ENCODE results near the gene FYB2.

The FYB2 gene

DNA sequence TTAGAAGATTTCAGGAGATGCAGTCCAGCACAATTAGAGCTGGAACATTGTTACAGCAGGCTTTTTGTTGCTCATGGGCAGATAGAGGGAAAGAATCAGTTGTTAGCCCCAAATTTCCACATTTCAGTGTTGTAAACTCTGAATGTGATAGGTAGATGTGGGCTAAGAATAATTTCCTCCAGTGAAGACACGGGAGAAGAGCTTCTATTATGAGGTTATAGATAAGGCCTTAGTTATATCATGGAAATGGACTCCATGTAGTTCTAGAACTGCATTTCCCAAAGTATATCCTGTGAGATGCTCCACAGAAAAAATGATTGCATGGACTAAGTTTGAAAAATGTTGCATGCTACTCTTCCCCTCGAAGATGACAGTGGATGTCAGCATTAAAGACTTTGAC lies 109.2 kb downstream of the FYB2 start:
- no peak for DNase-seq (ENCODE audit: low spot score)

DNA sequence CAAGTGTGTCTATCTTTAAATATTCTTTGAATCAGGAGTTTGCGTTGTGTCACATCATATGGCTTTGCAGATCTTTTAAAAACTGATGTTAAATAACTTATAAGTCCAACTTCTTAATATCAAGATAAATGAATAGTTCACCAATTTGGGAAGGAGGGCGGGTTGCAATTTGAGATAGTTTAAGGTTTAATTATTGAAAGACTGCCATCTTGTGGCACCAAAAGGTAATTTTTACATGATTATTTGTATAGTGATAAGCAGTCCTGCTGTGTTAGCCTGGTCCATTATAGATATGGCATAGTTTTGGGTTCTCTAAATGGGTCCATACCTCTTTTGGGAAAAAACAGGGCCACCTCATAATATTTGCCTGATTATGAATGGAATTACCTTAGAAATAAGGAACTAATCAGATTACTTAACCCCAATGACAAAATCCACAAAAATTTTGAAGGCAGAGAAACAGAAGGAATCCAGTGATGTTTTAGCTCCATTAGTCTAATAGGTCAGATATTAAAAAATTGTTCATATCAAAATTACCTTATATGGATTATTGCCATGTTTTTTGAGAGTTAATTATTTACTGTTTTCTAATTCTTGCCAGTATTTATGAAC lies 109.8 kb downstream of the FYB2 start:
- DNase-seq (ENCODE audit: low spot score), result peak; percentile 39

DNA sequence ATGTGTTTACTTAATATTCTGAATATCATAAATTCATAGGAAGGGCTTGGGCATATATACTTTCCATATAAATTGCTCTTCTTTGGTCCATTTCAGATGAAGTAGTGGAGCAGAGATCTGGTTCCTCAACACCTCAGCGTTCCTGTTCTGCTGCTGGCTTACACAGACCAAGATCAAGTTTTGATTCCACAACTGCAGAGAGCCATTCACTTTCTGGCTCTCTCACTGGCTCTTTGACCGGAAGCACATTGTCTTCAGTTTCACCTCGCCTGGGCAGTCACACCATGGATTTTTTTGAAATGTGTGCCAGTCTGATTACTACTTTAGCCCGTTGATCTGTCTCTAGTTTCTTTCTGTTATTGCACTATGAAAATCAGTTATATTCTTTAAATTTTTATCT lies 111.8 kb downstream of the FYB2 start:
- DNase-seq (ENCODE audit: low spot score), result no peak

DNA sequence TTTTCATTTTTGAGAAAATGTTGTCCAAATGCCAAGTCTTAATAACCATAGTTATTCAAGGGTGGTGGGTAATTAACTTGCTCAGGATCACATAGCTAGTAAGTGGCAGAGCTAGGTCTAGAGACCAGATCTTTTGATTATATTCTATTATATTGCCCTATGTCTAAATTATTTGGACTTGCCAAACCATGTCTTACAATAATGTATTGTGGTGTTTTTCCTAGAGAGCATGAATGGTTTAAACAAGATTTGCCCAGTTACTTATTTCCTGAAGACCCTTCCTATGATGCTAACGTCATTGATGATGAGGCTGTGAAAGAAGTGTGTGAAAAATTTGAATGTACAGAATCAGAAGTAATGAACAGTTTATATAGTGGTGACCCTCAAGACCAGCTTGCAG lies 115.5 kb downstream of the FYB2 start:
- no peak for DNase-seq (ENCODE audit: low spot score)

DNA sequence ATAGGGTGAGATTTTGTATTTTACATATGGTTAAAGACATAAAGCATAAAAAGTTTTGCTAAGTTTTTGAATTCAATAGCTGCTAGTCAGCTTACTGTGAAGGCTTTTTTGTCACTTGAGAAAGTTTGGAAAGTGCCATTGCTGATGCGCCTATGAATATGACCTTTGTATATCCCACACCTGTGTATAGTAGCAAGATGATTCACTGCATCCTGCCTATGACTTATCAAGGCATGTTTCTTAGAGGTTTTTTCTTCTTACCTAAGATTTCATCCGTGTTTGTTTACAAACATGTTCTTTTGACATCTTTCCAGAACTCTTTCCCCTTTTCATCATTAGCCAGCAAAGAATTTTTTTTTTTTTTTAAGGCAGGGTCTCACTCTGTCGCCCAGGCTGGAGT lies 122.5 kb downstream of the FYB2 start:
- DNase-seq (ENCODE audit: low spot score), result no peak

DNA sequence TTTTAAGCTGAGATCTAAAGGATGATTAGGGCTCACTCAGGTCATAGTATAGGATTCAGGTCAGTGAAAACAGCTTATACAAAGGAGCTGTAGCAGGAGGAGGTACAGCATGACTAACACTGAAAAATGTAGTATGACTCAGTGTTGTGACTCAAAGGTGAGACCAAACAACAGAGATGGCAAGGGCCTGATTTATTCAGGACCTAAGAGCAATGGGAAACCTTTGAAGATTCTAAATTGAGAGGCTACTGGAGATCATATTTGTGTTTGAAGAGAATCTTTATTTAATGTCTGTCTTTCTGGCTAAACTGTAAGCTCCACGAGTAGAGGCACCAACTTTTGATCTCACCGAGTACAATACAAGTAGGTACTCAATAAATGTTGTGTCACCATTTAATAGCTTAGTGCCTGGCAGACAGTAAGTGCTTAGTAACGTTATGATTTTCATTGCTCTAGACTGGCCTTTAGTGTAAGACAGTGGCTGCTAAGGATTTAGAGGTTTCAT lies 130.6 kb downstream of the FYB2 start:
- peak; percentile 10 for DNase-seq (ENCODE audit: low spot score)

DNA sequence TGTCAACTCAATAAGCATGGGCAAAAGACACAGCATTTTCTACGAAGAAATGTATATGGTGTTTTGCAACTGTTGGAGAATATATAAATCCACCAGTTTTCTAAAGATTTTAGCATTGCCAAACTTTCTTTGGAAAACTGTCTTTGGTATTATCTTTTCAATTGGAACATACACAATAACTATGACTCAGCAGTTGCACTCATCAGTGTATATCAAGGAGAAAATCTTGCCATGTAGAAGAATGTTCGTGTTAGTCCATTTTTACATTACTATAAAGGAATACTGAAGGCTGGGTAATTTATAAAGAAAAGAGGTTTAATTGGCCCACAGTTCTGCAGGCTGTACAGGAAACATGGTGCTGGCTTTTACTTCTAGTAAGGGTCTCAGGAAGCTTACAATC lies 133.0 kb downstream of the FYB2 start:
- no peak for DNase-seq (ENCODE audit: low spot score)

DNA sequence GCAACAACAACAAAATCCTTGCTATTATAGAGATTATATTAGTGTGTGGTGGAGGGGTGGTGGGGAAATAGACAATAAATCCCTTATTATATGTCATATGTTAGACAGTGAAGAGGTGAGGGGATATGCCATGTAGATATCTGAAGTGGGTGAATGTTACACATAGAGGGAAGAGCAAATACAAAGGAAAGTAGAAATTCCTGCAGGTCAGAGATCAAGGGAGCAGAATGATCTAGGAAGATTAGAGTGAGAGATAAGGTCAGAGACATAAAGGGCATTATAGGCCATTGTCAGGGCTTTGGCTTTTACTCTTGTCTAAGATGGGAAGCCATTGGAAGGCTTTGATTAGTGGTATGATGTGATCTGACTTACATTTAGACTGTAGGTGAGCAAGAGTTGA lies 135.6 kb downstream of the FYB2 start:
- no peak for DNase-seq (ENCODE audit: low spot score)

DNA sequence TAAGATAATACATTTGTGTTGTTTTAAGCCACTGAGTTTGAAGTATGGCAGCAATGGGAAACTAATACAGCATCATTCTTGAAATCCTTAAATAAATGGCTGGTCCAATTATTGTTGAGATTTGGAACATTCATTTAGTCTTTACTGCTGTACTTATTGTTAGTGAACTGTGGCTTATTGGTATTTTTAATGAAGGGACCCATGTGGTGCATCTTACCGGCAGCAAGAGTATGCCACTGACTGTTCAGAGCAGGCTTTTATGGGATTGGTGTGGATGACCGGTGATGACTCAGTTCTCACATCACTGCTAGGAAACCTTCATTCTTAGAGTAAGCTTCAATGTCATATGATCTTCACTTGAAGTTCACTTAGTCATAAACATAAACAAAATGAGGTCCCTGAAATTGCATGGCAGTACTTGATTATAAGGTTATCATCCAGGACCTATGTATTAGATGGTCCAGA lies 142.6 kb downstream of the FYB2 start:
- no peak for DNase-seq (ENCODE audit: low spot score)

DNA sequence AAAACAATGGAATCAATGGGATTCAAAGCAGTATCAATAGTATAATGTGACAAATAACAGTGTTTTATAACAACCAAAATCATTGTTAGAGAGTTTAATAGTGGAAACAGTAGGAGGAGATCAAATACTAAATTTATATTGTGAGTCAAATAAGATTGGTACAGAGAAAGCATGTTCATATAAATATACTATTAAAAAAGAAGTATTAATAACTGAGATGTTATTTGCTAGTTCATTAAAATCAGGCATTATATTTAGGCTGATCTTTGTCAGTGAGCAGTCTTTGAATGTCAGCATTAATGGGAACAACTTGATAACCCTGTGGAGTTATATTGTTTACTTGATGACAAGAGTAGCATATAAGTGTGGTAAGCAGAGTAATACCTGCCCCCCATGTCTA lies 143.4 kb downstream of the FYB2 start:
- no peak for DNase-seq (ENCODE audit: low spot score)

DNA sequence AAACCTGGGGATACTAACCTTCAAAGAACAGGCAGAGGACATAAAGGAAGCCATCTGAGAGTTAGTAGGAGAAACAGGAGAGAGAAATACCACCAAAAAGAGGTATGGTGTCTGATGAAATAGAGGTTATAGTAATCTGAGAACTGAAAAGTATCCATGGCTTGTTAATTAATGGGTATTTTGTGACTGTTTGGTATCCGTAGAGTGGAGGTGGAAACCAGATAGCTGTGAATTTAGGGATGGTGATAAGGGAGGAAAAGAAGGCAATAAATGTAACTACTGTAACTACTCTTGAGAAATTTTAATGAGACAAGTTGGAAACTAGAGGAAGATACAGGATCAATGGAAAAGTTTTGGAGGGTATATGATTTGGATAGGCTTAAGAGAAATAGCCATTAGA lies 146.6 kb downstream of the FYB2 start:
- DNase-seq (ENCODE audit: low spot score), result no peak

DNA sequence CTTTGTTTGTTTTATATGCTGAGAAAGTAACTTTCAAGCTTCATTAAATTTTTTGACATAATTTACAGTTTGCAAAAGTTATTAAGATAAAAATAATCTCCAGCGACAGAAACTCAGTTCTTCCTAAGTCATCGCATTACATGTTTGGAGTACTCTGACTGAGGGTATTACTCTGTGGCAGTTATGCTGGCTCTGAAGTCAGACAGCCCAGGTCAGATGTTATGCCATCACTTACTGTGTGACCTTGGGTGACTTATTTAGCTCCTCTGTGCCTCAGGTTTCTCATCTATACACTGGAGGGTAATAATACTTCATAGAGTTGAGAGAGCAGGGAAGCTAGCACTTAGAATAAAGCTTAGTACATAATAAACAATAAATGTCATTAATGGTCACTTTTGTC lies 147.7 kb downstream of the FYB2 start:
- no peak for DNase-seq (ENCODE audit: low spot score)

DNA sequence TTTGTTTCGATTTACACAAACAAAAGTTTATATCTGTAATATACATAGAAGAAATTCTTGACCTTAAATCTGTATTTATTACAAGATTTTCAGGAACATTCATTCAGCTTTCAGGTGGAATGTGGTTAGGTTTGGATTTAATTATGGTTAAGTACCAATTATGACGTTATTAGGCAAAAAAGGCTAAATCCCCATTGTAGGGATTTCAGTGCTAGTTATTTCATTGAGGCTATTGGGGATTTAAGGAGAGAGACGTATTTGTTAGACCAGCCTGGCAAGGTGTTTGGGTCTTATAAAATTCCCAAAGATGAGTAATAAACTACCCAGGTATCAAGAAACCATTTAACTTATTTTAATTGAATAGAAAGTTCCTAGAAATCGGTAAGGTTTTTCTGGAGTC lies 148.1 kb downstream of the FYB2 start:
- DNase-seq (ENCODE audit: low spot score), result no peak

DNA sequence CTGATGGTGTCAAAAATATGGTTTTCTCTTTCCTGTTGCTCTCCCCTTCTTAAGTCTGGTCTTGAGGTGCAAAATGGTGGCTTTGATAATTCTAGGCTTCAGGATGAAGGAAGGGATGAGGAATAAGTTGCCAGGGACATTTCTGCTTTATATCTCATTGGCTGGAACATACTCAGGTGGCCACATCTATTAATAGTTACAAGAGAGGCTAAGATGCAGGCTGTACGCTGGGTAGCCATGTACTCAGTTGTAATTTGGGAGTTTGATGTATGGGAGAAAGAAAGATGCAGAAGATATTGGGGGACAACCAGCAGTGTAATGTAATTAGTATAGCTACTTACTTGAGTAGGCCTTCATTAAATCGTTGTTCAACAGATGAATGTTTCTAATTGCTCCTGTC lies 148.9 kb downstream of the FYB2 start:
- DNase-seq (ENCODE audit: low spot score), result no peak
